Hepatocyte (in vitro differentiated cells): ENCODE data around the gene LSS.

Experiments
- CTCF ChIP-seq: fragments of 200-600 bp; sonication (generic); IDR thresholded peaks from 2 replicates; pipeline ENCODE4 v1.5.1; 2016; ENCODE audit warnings: antibody characterized with exemption, mild to moderate bottlenecking; ENCODE audit not compliant: poor library complexity
- EZH2 ChIP-seq: fragments of 200-600 bp; sonication (generic); IDR thresholded peaks from 2 replicates; pipeline ENCODE4 v1.6.1; 2016; ENCODE audit warnings: antibody characterized with exemption, mild to moderate bottlenecking, borderline replicate concordance

DNA sequence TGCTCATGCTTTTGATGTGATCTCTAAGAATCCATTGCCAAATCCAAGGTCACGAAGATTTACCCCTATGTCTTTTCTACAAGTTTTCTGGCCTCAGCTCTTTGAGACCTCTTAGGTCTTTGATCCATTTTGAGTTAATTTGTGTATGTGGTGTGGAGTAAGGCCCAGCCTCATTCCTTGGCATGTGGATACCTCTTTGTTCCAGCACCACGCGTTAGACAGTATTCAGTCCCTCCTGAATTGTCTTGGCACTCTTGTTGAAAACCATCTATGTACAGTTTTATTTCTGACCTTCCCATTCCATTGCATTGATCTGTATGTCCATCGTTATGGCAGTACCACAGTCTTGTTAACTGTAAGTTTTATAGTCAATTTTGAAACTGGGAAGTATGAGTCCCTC is 65.2 kb downstream of the LSS start:
- TF ChIP-seq CTCF (no peak), EZH2 (no peak)
